Large intestine (tissue), 3 donors: ENCODE measurements around the gene SLC2A3. TPM values are rescaled to one million over a fixed set of nuclear protein-coding genes. Genes with fewer than 3 reads are reported as not detected.
"Not testable (repeated sequence)": the region's sequence is repeated elsewhere in the genome, so short reads cannot be mapped to it uniquely, and the experiment has no call there.

ENCODE experiments used
- DNase-seq, 2 donors: peaks; one replicate each; pipeline versions ENCODE4 v3.0.0 to v3.0.0-alpha.2; 2013
- H3K27ac ChIP-seq: one replicate; pipeline ENCODE4 v1.5.1; 2013; ENCODE audit warnings: low read length
- H3K27me3 ChIP-seq: 2 replicates; pipeline ENCODE4 v1.6.1; 2013; ENCODE audit warnings: low read length; ENCODE audit not compliant: control insufficient read depth, insufficient read depth
- H3K36me3 ChIP-seq: 2 replicates; pipeline ENCODE4 v1.6.1; 2013; ENCODE audit warnings: low read length; ENCODE audit not compliant: control insufficient read depth, insufficient read depth
- H3K4me1 ChIP-seq: one replicate; pipeline ENCODE4 v1.6.1; 2013; ENCODE audit warnings: low read length; ENCODE audit not compliant: control insufficient read depth, insufficient read depth
- H3K4me3 ChIP-seq: one replicate; pipeline ENCODE4 v1.5.1; 2013; ENCODE audit warnings: low read length
- H3K9me3 ChIP-seq: one replicate; pipeline ENCODE4 v1.6.1; 2013; ENCODE audit warnings: mild to moderate bottlenecking, low read depth, low read length, moderate library complexity; ENCODE audit not compliant: control insufficient read depth
- WGBS: methylation state at CpG from one replicate; pipeline ENCODE4 v1.1.5; 2013; ENCODE audit warnings: low lambda C conversion rate; ENCODE audit not compliant: insufficient coverage; 5-methylcytosine and 5-hydroxymethylcytosine counted together
- polyA plus RNA-seq: library from polyadenylated mRNA; unstranded; fragments of 120-200 nt; gene quantifications from one replicate; pipeline ENCODE4 v1.2.1, GENCODE V29; 2013

The SLC2A3 gene
- polyA plus RNA-seq, 1 donor = 26.7 TPM

- no peaks in the 10 kb centered on the region for H3K27me3 ChIP-seq
- H3K9me3 ChIP-seq = no peaks in the 10 kb centered on the region
- H3K4me1 ChIP-seq = no peaks in the 10 kb centered on the region
- H3K36me3 ChIP-seq = peaks cover 7% of the 10 kb centered on the region
- WGBS = no CpG with 5 or more reads among the region's 7 CpGs
- DNase-seq = peak; percentile 77 to 82
- H3K27ac ChIP-seq = no peak overlapping the region
- no peak overlapping the region for H3K4me3 ChIP-seq
Measured at GRCh38 chr12:7933255-7933726, 2.7 kb downstream of the SLC2A3 start.

DNA sequence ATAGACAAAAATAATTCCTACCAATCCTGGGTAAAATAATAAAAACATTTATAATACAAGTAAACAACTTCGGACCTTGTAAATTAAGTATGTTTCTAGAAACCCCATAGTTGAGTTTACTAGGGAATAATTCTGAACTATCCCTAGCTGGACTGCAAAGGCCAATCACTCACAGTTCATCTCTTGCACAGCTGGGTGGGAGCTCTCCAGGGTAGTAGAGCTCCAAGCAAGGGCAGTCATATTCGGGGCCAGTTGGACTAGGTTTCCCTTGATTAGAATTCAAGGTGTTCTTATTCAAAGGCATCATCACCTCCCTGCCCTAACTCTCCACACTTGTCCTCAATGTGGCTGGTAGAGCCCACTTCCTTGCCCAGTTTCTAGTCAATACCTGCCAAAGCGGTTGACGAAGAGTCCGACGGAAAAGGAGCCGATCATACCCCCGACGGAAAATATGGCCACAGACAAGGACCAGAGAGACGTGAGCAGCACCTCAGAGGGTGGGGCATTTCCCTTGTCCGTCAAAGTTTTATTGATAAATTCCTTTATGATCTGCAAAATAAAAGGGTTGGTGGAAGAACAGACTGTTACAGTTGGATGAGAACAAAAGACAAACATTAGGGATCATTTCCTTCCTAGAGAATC, 3.3 kb downstream of the SLC2A3 start:
- no CpG with 5 or more reads among the region's 11 CpGs for WGBS
- H3K27me3 ChIP-seq, H3K4me3 ChIP-seq, H3K36me3 ChIP-seq, H3K9me3 ChIP-seq, H3K4me1 ChIP-seq, H3K27ac ChIP-seq, DNase-seq: not testable (repeated sequence)

GRCh38 chr12:7929083-7929792, 6.7 kb downstream of the SLC2A3 start:
- Histone ChIP-seq H3K27me3 (no peaks in the 10 kb centered on the region), H3K4me1 (no peaks in the 10 kb centered on the region), H3K9me3 (no peaks in the 10 kb centered on the region), H3K27ac (no peak overlapping the region), H3K4me3 (no peak overlapping the region), H3K36me3 (peaks cover 10% of the 10 kb centered on the region)
- WGBS = 80% methylated on average over 1 of the region's 8 CpGs
- no peak for DNase-seq

- Histone ChIP-seq H3K4me3 (no peak overlapping the region), H3K27ac (no peak overlapping the region), H3K9me3 (no peaks in the 10 kb centered on the region), H3K36me3 (peaks cover 15% of the 10 kb centered on the region), H3K27me3 (no peaks in the 10 kb centered on the region), H3K4me1 (no peaks in the 10 kb centered on the region)
- WGBS = 80% methylated on average over 2 of the region's 4 CpGs
- no peak for DNase-seq
Measured at GRCh38 chr12:7927470-7927869, 8.5 kb downstream of the SLC2A3 start.

- not testable (repeated sequence) for DNase-seq, H3K27ac ChIP-seq, H3K9me3 ChIP-seq, H3K27me3 ChIP-seq, H3K4me3 ChIP-seq, H3K4me1 ChIP-seq
- peaks cover 11% of the 10 kb centered on the region for H3K36me3 ChIP-seq
- WGBS = 93% methylated on average over 2 of the region's 5 CpGs
Measured at GRCh38 chr12:7926068-7926666, 9.8 kb downstream of the SLC2A3 start.

GRCh38 chr12:7923241-7924236, 12.4 kb downstream of the SLC2A3 start:
- H3K36me3 ChIP-seq = peaks cover 8% of the 10 kb centered on the region
- 100% methylated on average over 1 of the region's 15 CpGs for WGBS
- no peak for DNase-seq

GRCh38 chr12:7921181-7921580, 14.8 kb downstream of the SLC2A3 start:
- not testable (repeated sequence) for H3K27ac ChIP-seq, DNase-seq, H3K4me1 ChIP-seq, H3K9me3 ChIP-seq, H3K4me3 ChIP-seq, H3K27me3 ChIP-seq, H3K36me3 ChIP-seq
- WGBS = 83% methylated on average over 1 of the region's 12 CpGs

More at GRCh38 chr12:7923241-7924236, 12.4 kb downstream of the SLC2A3 start:
- H3K9me3 ChIP-seq = no peaks in the 10 kb centered on the region
- no peaks in the 10 kb centered on the region for H3K4me1 ChIP-seq
- no peaks in the 10 kb centered on the region for H3K27me3 ChIP-seq
- no peak overlapping the region for H3K4me3 ChIP-seq
- H3K27ac ChIP-seq = no peak overlapping the region

DNA sequence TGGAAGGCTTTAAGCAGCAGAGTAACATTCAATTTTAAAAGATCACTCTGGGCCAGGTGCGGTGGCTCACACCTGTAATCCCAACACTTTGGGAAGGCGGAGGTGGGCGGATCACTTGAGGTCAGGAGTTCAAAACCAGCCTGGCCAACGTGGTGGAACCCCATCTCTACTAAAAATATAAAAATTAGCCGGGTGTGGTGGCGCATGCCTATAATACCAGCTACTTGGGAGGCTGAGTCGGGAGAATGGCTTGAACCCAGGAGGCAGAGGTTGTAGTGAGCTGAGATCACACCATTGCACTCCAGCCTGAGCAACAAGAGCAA, 17.8 kb downstream of the SLC2A3 start:
- H3K4me3 ChIP-seq, H3K27me3 ChIP-seq, H3K27ac ChIP-seq, DNase-seq, H3K36me3 ChIP-seq, H3K4me1 ChIP-seq, H3K9me3 ChIP-seq: not testable (repeated sequence)
- no CpG with 5 or more reads among the region's 7 CpGs for WGBS

DNA sequence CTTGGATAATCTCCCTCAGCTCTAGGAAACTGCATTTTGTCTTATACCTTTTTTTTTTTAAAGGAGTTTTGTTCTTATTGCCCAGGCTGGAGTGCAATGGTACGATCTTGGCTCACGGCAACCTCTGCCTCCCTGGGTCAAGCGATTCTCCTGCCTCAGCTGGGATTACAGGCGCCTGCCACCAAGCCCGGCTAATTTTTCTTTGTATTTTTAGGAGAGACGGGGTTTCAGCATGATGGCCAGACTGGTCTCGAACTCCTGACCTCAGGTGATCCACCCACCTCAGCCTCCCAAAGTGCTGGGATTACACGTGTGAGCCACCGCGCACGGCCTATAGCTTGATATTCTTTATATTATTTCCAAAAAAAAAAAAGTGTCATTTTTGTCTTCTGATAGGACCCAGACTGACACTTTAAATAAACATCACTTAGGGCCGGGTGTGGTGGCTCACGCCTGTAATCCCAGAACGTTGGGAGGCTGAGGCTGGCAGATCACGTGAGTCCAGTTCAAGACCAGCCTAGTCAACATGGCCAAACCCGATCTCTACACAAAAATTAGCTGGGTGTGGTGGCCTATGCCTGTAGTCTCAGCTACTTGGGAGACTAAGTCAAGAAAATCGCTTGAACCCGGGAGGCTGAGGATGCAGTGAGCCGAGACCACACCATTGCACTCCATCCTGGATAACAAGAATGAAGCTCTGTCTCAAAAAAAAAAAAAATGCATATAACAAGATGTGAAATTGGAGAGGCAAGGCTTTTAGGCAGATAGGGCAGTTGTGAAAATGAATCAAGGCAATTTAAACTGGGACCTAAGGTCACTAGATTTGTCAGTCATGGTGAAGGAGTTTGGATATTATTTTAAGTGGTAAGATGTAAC, 18.4 kb downstream of the SLC2A3 start:
- H3K36me3 ChIP-seq = no peaks in the 10 kb centered on the region
- no peak overlapping the region for H3K27ac ChIP-seq
- DNase-seq = no peak
- H3K4me3 ChIP-seq = no peak overlapping the region
- H3K27me3 ChIP-seq = no peaks in the 10 kb centered on the region
- no peaks in the 10 kb centered on the region for H3K4me1 ChIP-seq
- no peaks in the 10 kb centered on the region for H3K9me3 ChIP-seq
- 100% methylated on average over 3 of the region's 19 CpGs for WGBS
